OCI-LY7 (cell line): Measurements from ENCODE around the gene CA10. TPM values are rescaled to one million over a fixed set of nuclear protein-coding genes. Genes with fewer than 3 reads are reported as not detected.

Source experiments
- BruUV-seq: library from RNA; stranded (reverse); fragments of 400-500 nt; replicated peaks from 2 replicates; lab custom pipeline; 2021; lab: Mats Ljungman, UMichigan
- CTCF ChIA-PET: fragments of 300-600 bp; sonication (Branson Sonifier 250); formaldehyde crosslinking; loops from one replicate; lab custom pipeline; 2022; ENCODE audit warnings: antibody characterized with exemption; ENCODE audit not compliant: unreplicated experiment; lab: Charles Lee
- POLR2A ChIA-PET: fragments of 300-600 bp; sonication (Branson Sonifier 250); formaldehyde crosslinking; loops from one replicate; lab custom pipeline; 2022; ENCODE audit warnings: antibody characterized with exemption; lab: Charles Lee
- DNase-seq: peaks from one replicate; pipeline ENCODE4 v3.0.0-alpha.2; 2015; ENCODE audit warnings: low spot score
- H2AFZ ChIP-seq: fragments of 200-600 bp; sonication (generic), shearing (Covaris generic); 2 replicates; pipeline ENCODE4 v1.6.1; 2014; ENCODE audit warnings: mild to moderate bottlenecking, antibody characterized with exemption, low read length, moderate library complexity
- H3K27ac ChIP-seq: fragments of 200-600 bp; sonication (generic); 2 replicates; pipeline ENCODE4 v1.5.1; 2014; ENCODE audit warnings: mixed run types, low read depth, mild to moderate bottlenecking, moderate library complexity, low read length, inconsistent platforms; ENCODE audit not compliant: poor library complexity, severe bottlenecking
- H3K36me3 ChIP-seq: fragments of 200-600 bp; sonication (generic); 2 replicates; pipeline ENCODE4 v1.6.1; 2014; ENCODE audit warnings: mild to moderate bottlenecking, antibody characterized with exemption, low read length, moderate library complexity, mixed read lengths; ENCODE audit not compliant: insufficient read depth
- H3K4me1 ChIP-seq: fragments of 200-600 bp; sonication (generic); 2 replicates; pipeline ENCODE4 v1.5.1; 2014; ENCODE audit warnings: mild to moderate bottlenecking, low read length; ENCODE audit not compliant: insufficient read depth, poor library complexity, severe bottlenecking
- H3K4me2 ChIP-seq: fragments of 200-600 bp; sonication (generic); 2 replicates; pipeline ENCODE4 v1.6.1; 2014; ENCODE audit warnings: mild to moderate bottlenecking, low read length
- H3K4me3 ChIP-seq: fragments of 200-600 bp; sonication (generic); 2 replicates; pipeline ENCODE4 v1.5.1; 2014; ENCODE audit warnings: mild to moderate bottlenecking, low read depth, low read length; ENCODE audit not compliant: poor library complexity, severe bottlenecking
- H3K79me2 ChIP-seq: fragments of 200-600 bp; sonication (generic); 2 replicates; pipeline ENCODE4 v1.6.1; 2016; ENCODE audit warnings: low read depth, mild to moderate bottlenecking, low read length, moderate library complexity, mixed read lengths; ENCODE audit not compliant: insufficient read depth
- H3K9me2 ChIP-seq: fragments of 200-600 bp; sonication (generic); 2 replicates; pipeline ENCODE4 v1.6.1; 2016; ENCODE audit warnings: mild to moderate bottlenecking, low read length, mixed read lengths; ENCODE audit not compliant: insufficient read depth
- H3K9me3 ChIP-seq: fragments of 200-600 bp; sonication (generic); 2 replicates; pipeline ENCODE4 v1.6.1; 2014; ENCODE audit warnings: mild to moderate bottlenecking, mixed run types, low read length, mixed read lengths
- H4K20me1 ChIP-seq: fragments of 200-600 bp; sonication (generic); 2 replicates; pipeline ENCODE4 v1.6.1; 2014; ENCODE audit warnings: mild to moderate bottlenecking, antibody characterized with exemption, low read length, moderate library complexity, mixed read lengths; ENCODE audit not compliant: insufficient read depth
- CTCF ChIP-seq: fragments of 200-600 bp; sonication (generic); conservative IDR thresholded peaks from 2 replicates; pipeline ENCODE4 v1.5.1; 2014; ENCODE audit warnings: mild to moderate bottlenecking, antibody characterized with exemption, low read length, moderate library complexity, mixed read lengths
- EZH2phosphoT487 ChIP-seq: fragments of 200-600 bp; sonication (generic); IDR thresholded peaks from 2 replicates; pipeline ENCODE4 v1.6.1; 2018; ENCODE audit warnings: low read depth, borderline replicate concordance, mild to moderate bottlenecking, mixed run types, antibody characterized with exemption, low read length, moderate library complexity, mixed read lengths
- intact Hi-C: fragments of 100-400 bp; cut with micrococcal nuclease; formaldehyde crosslinking; loops from one replicate; pipeline ENCODE4 v1.10.0; 2022; ENCODE audit not compliant: unreplicated experiment
- total RNA-seq, 2 experiments: library from RNA; depleted of rRNA in 1 of 2; stranded (reverse); fragments of >200 nt in 1 of 2; shearing (Covaris generic) in 1 of 2; gene quantifications; 2 replicates each; pipeline ENCODE4 v1.2.3, GENCODE V29; 2014 to 2022

The CA10 gene
- total RNA-seq, 2 experiments from 2014 or later, result not detected

- no peaks in the 10 kb centered on the region for H3K9me3 ChIP-seq
- H3K36me3 ChIP-seq, result no peaks in the 10 kb centered on the region
- no peak for TF ChIP-seq CTCF
- no peak for TF ChIP-seq EZH2phosphoT487
- intact Hi-C loops, result no loop called here
- no peak overlapping the region for H3K27ac ChIP-seq
- H3K4me3 ChIP-seq, result no peak overlapping the region
- no peak overlapping the region for H3K4me2 ChIP-seq
- no peak for DNase-seq
- POLR2A ChIA-PET, result no interaction called here
- no peaks in the 10 kb centered on the region for H4K20me1 ChIP-seq
- CTCF ChIA-PET, result no interaction called here
- no peaks in the 10 kb centered on the region for H3K9me2 ChIP-seq
- BruUV-seq, result no TSS peak
- no peaks in the 10 kb centered on the region for H3K4me1 ChIP-seq
- H3K79me2 ChIP-seq, result no peaks in the 10 kb centered on the region
- no peak overlapping the region for H2AFZ ChIP-seq
Observed at GRCh38 chr17:51971121-51971520, 187.4 kb downstream of the CA10 start.

- no peak overlapping the region for H2AFZ ChIP-seq
- H3K9me2 ChIP-seq, result no peaks in the 10 kb centered on the region
- no peak for TF ChIP-seq CTCF
- no peak for TF ChIP-seq EZH2phosphoT487
- H3K4me2 ChIP-seq, result no peak overlapping the region
- no peak overlapping the region for H3K27ac ChIP-seq
- H4K20me1 ChIP-seq, result no peaks in the 10 kb centered on the region
- H3K9me3 ChIP-seq, result peaks cover 7% of the 10 kb centered on the region; the same call in 1 of the 2 replicates
- BruUV-seq, result no TSS peak
- H3K4me3 ChIP-seq, result no peak overlapping the region
- H3K36me3 ChIP-seq, result no peaks in the 10 kb centered on the region
- H3K4me1 ChIP-seq, result no peaks in the 10 kb centered on the region
- no peak for DNase-seq
- ChIA-PET POLR2A (no interaction called here), CTCF (no interaction called here)
- no peaks in the 10 kb centered on the region for H3K79me2 ChIP-seq
- intact Hi-C loops, result no loop called here
Observed at GRCh38 chr17:51961689-51962088, 196.8 kb downstream of the CA10 start.

- Histone ChIP-seq H3K4me3 (no peak overlapping the region), H2AFZ (no peak overlapping the region), H3K9me2 (no peaks in the 10 kb centered on the region), H4K20me1 (no peaks in the 10 kb centered on the region), H3K27ac (no peak overlapping the region), H3K9me3 (peaks cover 2% of the 10 kb centered on the region; the same call in 1 of the 2 replicates), H3K36me3 (no peaks in the 10 kb centered on the region), H3K79me2 (no peaks in the 10 kb centered on the region), H3K4me2 (no peak overlapping the region), H3K4me1 (no peaks in the 10 kb centered on the region)
- CTCF ChIA-PET, result no interaction called here
- intact Hi-C loops, result no loop called here
- TF ChIP-seq EZH2phosphoT487, result no peak
- TF ChIP-seq CTCF, result no peak
- DNase-seq, result no peak
- POLR2A ChIA-PET, result interaction anchor here (1.0 kb wide), 1 partner anchor 45 kb away, joined by 3 read pairs; no protein-coding TSS in a partner anchor
- BruUV-seq, result no TSS peak
Observed at GRCh38 chr17:51957786-51958185, 200.7 kb downstream of the CA10 start.
